Tibial nerve (tissue), 4 donors: ENCODE measurements around the gene FDXACB1.

ENCODE experiments used
- CTCF ChIP-seq, 5 experiments: fragments of 200-600 bp in 3 of 5; fragments of 450-650 bp in 2 of 5; sonication (generic) in 3 of 5; IDR thresholded peaks; one replicate each; pipeline ENCODE4 v1.5.1; 2016 to 2019; ENCODE audit warnings: antibody characterized with exemption in 5 of 5, mild to moderate bottlenecking in 3 of 5, moderate library complexity in 2 of 5
- EP300 ChIP-seq, 2 donors: sonication (generic); formaldehyde crosslinking; IDR thresholded peaks; one replicate each; pipeline ENCODE4 v1.6.1; 2017; ENCODE audit warnings: antibody characterized with exemption in 2 of 2, mild to moderate bottlenecking in 1 of 2
- POLR2A ChIP-seq, 2 donors: fragments of 450-650 bp; IDR thresholded peaks; one replicate each; pipeline ENCODE4 v1.6.1; 2017; ENCODE audit warnings: antibody characterized with exemption in 2 of 2, mild to moderate bottlenecking in 2 of 2, moderate library complexity in 2 of 2

GRCh38 chr11:111835665-111836064, 43.3 kb downstream of the FDXACB1 start:
- TF ChIP-seq CTCF (IDR thresholded peaks at IDR 0.05) (no peak), POLR2A (IDR thresholded peaks at IDR 0.05) (no peak), EP300 (IDR thresholded peaks at IDR 0.05) (no peak)
